MM.1S (cell line): ENCODE results near the gene KIAA1671.

ENCODE experiments used
- CTCF ChIP-seq: fragments of 300-600 bp; sonication (generic); IDR thresholded peaks from 2 replicates; pipeline ENCODE4 v1.5.1; 2016; ENCODE audit warnings: antibody characterized with exemption, low read length, mixed read lengths
- EZH2 ChIP-seq: fragments of 300-600 bp; sonication (generic); optimal IDR thresholded peaks from 2 replicates; pipeline ENCODE3; 2017; ENCODE audit warnings: low read depth, mild to moderate bottlenecking, antibody characterized with exemption, low read length, mixed read lengths

- TF ChIP-seq CTCF: no peak
- TF ChIP-seq EZH2: no peak
These were observed 1.6 kb downstream of the KIAA1671 start for GRCh38 chr22:24954114-24954463.
